LNCAP (cell line): Measurements from ENCODE around the gene MMP23B.

Source experiments
- TF ChIP-seq, protein P1 (sequence below): fragments of 450-650 bp; IDR thresholded peaks from 2 replicates; pipeline ENCODE4 v1.5.1; 2017; ENCODE audit warnings: mild to moderate bottlenecking

Gene MMP23B

GRCh38 chr1:1623631-1624442 is 8.1 kb upstream of the MMP23B start:
- TF ChIP-seq, protein P1, sequence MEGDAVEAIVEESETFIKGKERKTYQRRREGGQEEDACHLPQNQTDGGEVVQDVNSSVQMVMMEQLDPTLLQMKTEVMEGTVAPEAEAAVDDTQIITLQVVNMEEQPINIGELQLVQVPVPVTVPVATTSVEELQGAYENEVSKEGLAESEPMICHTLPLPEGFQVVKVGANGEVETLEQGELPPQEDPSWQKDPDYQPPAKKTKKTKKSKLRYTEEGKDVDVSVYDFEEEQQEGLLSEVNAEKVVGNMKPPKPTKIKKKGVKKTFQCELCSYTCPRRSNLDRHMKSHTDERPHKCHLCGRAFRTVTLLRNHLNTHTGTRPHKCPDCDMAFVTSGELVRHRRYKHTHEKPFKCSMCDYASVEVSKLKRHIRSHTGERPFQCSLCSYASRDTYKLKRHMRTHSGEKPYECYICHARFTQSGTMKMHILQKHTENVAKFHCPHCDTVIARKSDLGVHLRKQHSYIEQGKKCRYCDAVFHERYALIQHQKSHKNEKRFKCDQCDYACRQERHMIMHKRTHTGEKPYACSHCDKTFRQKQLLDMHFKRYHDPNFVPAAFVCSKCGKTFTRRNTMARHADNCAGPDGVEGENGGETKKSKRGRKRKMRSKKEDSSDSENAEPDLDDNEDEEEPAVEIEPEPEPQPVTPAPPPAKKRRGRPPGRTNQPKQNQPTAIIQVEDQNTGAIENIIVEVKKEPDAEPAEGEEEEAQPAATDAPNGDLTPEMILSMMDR: no peak

DNA sequence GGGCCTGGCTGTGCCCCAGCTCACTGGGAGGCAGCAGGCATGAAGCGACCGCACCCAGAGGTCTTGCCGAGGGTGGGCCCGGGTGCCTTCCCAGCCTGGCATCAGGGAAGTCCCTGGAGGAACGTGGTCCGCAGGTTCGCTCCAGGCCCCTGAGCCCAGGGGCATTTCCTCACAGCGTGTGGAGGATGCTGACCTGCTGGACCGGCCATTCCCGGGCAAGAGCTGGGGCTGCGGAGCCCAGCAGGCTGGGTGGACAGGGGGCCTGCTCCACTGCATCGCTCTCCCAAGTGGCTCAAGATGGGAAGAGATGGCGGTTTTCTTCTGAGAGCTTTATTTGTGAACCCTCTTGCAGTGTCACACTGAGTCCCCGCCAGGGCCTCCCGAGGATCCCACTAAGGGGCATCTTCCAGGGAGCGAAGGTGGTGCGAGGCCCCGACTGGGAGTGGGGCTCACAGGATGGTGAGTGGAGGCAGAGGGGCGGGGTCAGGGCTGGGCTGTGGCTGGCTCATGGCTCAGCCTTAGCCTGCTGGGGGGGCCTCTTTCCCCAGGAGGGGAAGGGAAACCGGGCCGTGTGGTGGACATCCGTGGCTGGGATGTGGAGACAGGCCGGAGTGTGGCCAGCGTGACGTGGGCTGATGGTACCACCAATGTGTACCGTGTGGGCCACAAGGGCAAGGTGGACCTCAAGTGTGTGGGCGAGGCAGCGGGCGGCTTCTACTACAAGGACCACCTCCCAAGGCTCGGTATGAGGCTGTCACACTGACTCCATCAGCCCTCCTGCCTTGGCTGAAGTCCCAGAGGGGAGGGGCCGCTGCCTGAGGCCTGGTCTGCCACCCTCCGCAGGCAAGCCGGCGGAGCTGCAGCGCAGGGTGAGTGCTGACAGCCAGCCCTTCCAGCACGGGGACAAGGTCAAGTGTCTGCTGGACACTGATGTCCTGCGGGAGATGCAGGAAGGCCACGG is 7.2 kb upstream of the MMP23B start:
- TF ChIP-seq, protein P1: no peak

DNA sequence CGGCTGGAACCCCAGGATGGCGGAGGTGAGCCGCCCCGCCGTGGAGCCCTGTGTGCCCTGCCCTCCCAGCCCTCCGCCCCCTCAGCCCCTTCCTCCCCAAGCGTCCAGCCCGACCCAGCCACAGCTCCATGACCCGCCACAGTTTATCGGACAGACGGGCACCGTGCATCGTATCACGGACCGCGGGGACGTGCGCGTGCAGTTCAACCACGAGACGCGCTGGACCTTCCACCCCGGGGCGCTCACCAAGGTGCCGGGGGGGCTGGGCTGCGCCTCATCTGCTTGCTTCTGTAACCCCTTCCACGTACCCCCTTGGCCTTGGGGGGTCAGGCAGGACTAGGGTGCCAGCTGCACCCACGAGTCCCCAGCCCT is 6.6 kb upstream of the MMP23B start:
- TF ChIP-seq, protein P1: no peak

GRCh38 chr1:1625824-1626206 is 6.2 kb upstream of the MMP23B start:
- TF ChIP-seq, protein P1: no peak

- TF ChIP-seq, protein P1: no peak
These were observed 5.5 kb upstream of the MMP23B start for GRCh38 chr1:1626207-1627141.

DNA sequence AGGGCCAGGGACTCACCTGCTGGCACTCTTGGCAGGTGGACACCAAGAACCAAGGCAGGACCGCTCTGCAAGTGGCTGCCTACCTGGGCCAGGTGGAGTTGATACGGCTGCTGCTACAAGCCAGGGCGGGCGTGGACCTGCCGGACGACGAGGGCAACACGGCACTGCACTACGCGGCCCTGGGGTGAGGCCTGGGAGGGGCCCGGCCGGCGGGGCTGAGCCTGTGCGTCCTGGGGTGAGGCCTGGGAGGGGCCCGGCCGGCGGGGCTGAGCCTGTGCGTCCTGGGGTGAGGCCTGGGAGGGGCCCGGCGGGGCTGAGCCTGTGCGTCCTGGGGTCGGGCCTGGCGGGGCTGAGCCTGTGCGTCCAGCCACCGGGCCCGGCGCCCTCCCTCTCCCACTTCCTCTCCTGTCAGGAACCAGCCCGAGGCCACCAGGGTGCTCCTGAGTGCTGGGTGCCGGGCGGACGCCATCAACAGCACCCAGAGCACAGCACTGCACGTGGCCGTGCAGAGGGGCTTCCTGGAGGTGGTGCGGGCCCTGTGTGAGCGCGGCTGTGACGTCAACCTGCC is 4.6 kb upstream of the MMP23B start:
- TF ChIP-seq, protein P1: no peak
